A549 (cell line): ENCODE measurements around the gene CLCF1.

Source experiments
- CBX2 ChIP-seq: fragments of 200-600 bp; sonication (generic); IDR thresholded peaks from 2 replicates; pipeline ENCODE4 v1.6.1; 2016; ENCODE audit warnings: low read depth, mild to moderate bottlenecking, borderline replicate concordance
- CEBPB ChIP-seq, 2 experiments: fragments of >200 bp in 1 of 2; sonication (Bioruptor Twin) in 1 of 2; formaldehyde crosslinking in 1 of 2; IDR thresholded peaks; 2 replicates each; pipeline ENCODE4 v1.6.1; 2012 to 2016
- EP300 ChIP-seq, 2 experiments: fragments of >200 bp; sonication (Bioruptor Twin); formaldehyde crosslinking; IDR thresholded peaks; 2 replicates in 1 of 2; 3 replicates in 1 of 2; pipeline ENCODE4 v1.6.1; 2016 to 2017
- HOXB5 ChIP-seq: fragments of 250-450 bp; sonication (Bioruptor Pico); IDR thresholded peaks from 2 replicates; pipeline ENCODE4 v1.5.0; 2020; ENCODE audit warnings: mild to moderate bottlenecking, moderate library complexity
- MAZ ChIP-seq: fragments of 150-350 bp; IDR thresholded peaks from 2 replicates; pipeline ENCODE4 v1.6.1; 2014; ENCODE audit warnings: antibody characterized with exemption, low read depth, low read length, borderline replicate concordance
- POLR2A ChIP-seq: IDR thresholded peaks from 2 replicates; pipeline ENCODE4 v1.6.1; 2012; ENCODE audit warnings: mild to moderate bottlenecking, low read length
- TF ChIP-seq, protein P1 (sequence below): fragments of >200 bp; sonication (Bioruptor Twin); formaldehyde crosslinking; IDR thresholded peaks from 3 replicates; pipeline ENCODE4 v1.5.1; 2016
- TF ChIP-seq, protein P2 (sequence below): IDR thresholded peaks from 2 replicates; pipeline ENCODE4 v1.6.1; 2012
- TF ChIP-seq, protein P3 (sequence below): fragments of 200-600 bp; sonication (generic); IDR thresholded peaks from 2 replicates; pipeline ENCODE4 v1.6.1; 2016; ENCODE audit warnings: antibody characterized with exemption, mild to moderate bottlenecking, moderate library complexity

DNA sequence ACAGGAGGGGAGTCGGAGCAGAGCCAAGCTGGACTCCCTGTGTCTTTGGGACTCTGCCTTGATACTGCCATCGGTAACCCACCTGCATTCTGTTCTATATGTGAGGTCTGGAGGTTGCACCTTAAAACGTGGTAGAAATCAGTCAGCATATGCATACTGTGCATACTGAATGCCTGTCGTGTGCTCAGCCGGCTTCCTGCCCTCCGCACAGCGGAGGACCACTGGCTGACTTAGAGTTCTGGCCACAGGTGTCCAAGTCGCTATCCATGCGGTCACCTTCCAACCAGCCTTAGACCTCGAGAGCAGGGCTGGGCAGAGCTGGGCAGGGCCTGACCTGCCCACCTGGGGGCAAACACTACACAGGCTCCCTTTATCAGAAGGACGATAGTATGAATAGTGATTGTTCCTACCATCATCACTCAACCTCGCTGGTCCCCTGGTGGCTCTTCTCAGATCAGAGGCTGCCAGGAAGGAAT is 34.3 kb upstream of the CLCF1 start:
- TF ChIP-seq, protein P1, sequence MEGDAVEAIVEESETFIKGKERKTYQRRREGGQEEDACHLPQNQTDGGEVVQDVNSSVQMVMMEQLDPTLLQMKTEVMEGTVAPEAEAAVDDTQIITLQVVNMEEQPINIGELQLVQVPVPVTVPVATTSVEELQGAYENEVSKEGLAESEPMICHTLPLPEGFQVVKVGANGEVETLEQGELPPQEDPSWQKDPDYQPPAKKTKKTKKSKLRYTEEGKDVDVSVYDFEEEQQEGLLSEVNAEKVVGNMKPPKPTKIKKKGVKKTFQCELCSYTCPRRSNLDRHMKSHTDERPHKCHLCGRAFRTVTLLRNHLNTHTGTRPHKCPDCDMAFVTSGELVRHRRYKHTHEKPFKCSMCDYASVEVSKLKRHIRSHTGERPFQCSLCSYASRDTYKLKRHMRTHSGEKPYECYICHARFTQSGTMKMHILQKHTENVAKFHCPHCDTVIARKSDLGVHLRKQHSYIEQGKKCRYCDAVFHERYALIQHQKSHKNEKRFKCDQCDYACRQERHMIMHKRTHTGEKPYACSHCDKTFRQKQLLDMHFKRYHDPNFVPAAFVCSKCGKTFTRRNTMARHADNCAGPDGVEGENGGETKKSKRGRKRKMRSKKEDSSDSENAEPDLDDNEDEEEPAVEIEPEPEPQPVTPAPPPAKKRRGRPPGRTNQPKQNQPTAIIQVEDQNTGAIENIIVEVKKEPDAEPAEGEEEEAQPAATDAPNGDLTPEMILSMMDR, result no peak
- no peak for TF ChIP-seq MAZ
- TF ChIP-seq CEBPB (IDR thresholded peaks at IDR 0.05), result no peak
- TF ChIP-seq, protein P2, sequence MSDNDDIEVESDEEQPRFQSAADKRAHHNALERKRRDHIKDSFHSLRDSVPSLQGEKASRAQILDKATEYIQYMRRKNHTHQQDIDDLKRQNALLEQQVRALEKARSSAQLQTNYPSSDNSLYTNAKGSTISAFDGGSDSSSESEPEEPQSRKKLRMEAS, result no peak
- TF ChIP-seq CBX2, result no peak
- TF ChIP-seq, protein P3, sequence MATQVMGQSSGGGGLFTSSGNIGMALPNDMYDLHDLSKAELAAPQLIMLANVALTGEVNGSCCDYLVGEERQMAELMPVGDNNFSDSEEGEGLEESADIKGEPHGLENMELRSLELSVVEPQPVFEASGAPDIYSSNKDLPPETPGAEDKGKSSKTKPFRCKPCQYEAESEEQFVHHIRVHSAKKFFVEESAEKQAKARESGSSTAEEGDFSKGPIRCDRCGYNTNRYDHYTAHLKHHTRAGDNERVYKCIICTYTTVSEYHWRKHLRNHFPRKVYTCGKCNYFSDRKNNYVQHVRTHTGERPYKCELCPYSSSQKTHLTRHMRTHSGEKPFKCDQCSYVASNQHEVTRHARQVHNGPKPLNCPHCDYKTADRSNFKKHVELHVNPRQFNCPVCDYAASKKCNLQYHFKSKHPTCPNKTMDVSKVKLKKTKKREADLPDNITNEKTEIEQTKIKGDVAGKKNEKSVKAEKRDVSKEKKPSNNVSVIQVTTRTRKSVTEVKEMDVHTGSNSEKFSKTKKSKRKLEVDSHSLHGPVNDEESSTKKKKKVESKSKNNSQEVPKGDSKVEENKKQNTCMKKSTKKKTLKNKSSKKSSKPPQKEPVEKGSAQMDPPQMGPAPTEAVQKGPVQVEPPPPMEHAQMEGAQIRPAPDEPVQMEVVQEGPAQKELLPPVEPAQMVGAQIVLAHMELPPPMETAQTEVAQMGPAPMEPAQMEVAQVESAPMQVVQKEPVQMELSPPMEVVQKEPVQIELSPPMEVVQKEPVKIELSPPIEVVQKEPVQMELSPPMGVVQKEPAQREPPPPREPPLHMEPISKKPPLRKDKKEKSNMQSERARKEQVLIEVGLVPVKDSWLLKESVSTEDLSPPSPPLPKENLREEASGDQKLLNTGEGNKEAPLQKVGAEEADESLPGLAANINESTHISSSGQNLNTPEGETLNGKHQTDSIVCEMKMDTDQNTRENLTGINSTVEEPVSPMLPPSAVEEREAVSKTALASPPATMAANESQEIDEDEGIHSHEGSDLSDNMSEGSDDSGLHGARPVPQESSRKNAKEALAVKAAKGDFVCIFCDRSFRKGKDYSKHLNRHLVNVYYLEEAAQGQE, result no peak
- TF ChIP-seq HOXB5 (CRISPR knock-in tag), result no peak
- no peak for TF ChIP-seq POLR2A
- no peak for TF ChIP-seq EP300 (IDR thresholded peaks at IDR 0.05)
